Central memory CD8-positive, alpha-beta T cell (primary cell): ENCODE results near the gene HOXA9.

Experiments
- ATAC-seq: fragments of 150-1000 bp; cut with Tn5 transposase; replicated peaks from 2 replicates; pipeline ENCODE4 v1.10.0; 2022; ENCODE audit warnings: mild to moderate bottlenecking, moderate FRiP score, moderate number of reproducible peaks; ENCODE audit not compliant: poor library complexity, severe bottlenecking; ENCODE audit errors: extremely low read depth
- DNase-seq, 2 donors: peaks; one replicate each; pipeline ENCODE4 v3.0.0; 2021; ENCODE audit warnings: low spot score in 2 of 2
- H3K27ac Mint-ChIP-seq: one replicate; pipeline ENCODE4 v1.8.0; 2022; ENCODE audit warnings: low read depth, mild to moderate bottlenecking, moderate library complexity, mixed read lengths
- H3K27me3 Mint-ChIP-seq: one replicate; pipeline ENCODE4 v1.8.0; 2022; ENCODE audit warnings: mixed read lengths
- H3K36me3 Mint-ChIP-seq: one replicate; pipeline ENCODE4 v1.8.0; 2022; ENCODE audit warnings: mild to moderate bottlenecking, moderate library complexity, mixed read lengths; ENCODE audit not compliant: insufficient read depth
- H3K4me1 Mint-ChIP-seq: one replicate; pipeline ENCODE4 v1.8.0; 2022; ENCODE audit warnings: mixed read lengths
- H3K4me3 Mint-ChIP-seq: one replicate; pipeline ENCODE4 v1.8.0; 2022; ENCODE audit warnings: mild to moderate bottlenecking, moderate library complexity, mixed read lengths
- H3K9me3 Mint-ChIP-seq: one replicate; pipeline ENCODE4 v1.8.0; 2022; ENCODE audit warnings: mixed read lengths

Gene HOXA9

DNA sequence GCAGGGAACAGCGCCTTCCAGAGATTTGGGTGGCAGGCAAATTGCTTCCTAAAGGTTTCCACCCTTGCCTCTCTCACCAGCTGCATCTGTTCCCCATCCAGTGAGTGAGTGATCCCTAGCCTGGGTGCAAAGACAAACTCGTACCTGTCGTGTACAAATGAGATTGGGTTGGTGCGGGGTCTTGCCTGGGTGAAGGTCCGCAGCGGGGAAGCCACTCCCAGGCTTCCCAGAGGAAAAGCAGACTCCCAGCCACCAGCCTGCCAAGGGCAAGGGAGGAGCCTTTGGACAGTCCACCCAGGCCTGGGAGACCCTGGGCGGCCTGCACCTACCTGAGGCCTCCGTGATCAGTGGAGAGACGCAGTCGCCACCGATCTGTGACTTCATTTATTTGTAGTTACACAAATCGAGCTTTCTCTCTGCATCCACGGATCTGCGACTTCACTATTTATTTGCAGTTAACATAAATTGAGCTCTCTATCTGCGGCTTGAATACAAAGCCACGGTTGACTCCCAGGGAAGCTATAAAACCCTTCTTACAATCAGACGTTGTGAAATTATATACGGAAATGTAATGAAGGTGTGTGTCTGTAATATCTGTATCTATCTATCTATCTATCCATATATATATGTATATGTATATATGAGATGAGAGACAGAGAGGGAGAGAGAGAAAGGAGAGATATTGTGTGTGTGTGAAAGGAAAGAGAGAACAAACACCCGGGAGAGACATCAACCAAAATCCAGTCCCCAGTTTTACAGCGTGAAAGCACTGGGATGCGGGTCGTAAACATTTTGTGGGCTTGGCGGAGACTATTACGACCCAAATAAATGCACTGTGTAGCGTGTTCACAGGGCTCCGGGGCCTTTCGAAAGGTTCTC is 5.8 kb downstream of the HOXA9 start:
- no peak overlapping the region for H3K27ac Mint-ChIP-seq

DNA sequence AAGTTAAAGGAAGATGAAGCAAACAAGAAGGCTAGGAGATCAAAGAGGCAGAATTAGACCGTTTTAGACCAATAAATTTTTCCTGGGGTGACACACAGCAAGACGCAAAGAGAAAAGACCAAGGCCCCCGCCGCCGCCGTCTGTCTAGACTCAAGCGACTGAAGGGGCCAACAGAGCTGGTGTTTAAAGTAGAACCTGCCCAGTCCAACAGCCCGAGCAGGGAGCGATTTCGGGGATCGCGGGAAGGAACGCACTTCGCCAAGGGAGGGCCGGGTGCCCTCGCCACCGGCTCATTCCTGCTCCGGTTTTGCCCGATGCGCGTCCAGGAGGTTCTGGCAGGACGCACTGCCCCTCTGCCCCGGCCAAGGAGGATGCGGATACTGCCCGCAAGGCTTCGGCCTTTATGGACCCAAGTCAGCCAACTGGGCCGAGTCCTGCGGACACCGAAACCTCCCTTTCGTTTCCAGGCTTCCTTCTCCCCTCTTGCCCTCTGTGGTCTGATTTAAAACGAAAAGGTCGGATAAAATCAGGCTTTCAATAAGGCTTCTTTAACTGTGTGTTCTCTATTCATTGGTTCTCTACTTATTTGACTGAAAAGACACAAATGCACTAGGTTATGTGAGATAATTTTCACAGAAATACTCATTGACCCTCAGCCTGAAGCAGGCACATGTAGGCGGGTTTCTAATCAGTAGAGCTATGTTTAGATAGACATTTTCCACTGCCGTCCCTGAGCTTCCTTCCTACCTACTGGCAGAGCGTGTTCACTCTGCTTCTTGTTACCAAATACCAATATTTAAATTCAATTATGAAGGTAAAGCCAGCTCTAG is 6.7 kb downstream of the HOXA9 start:
- ATAC-seq (no peak), DNase-seq (no peak)
- Mint-ChIP-seq H3K36me3 (peaks cover 29% of the 10 kb centered on the region), H3K27ac (peak overlapping the region; percentile 84), H3K4me3 (no peak overlapping the region), H3K4me1 (peaks cover 44% of the 10 kb centered on the region), H3K27me3 (peaks cover 87% of the 10 kb centered on the region), H3K9me3 (no peaks in the 10 kb centered on the region)

More for the DNA sequence above, 5.8 kb downstream of the HOXA9 start:
- Mint-ChIP-seq H3K4me1 (peaks cover 38% of the 10 kb centered on the region), H3K36me3 (peaks cover 32% of the 10 kb centered on the region), H3K4me3 (peak overlapping the region; percentile 59), H3K9me3 (no peaks in the 10 kb centered on the region), H3K27me3 (peaks cover 87% of the 10 kb centered on the region)
- DNase-seq (no peak), ATAC-seq (no peak)

GRCh38 chr7:27157702-27158431 is 7.5 kb downstream of the HOXA9 start:
- no peak for ATAC-seq
- Mint-ChIP-seq H3K4me1 (peaks cover 44% of the 10 kb centered on the region), H3K9me3 (no peaks in the 10 kb centered on the region), H3K27me3 (peaks cover 87% of the 10 kb centered on the region), H3K4me3 (peak overlapping the region; percentile 48), H3K27ac (peak overlapping the region; percentile 84), H3K36me3 (peaks cover 29% of the 10 kb centered on the region)
- no peak for DNase-seq

GRCh38 chr7:27156916-27157701 is 8.2 kb downstream of the HOXA9 start:
- DNase-seq: no peak
- peaks cover 87% of the 10 kb centered on the region for H3K27me3 Mint-ChIP-seq
- H3K36me3 Mint-ChIP-seq: peaks cover 29% of the 10 kb centered on the region
- H3K4me1 Mint-ChIP-seq: peaks cover 47% of the 10 kb centered on the region
- no peaks in the 10 kb centered on the region for H3K9me3 Mint-ChIP-seq
- no peak for ATAC-seq
- H3K27ac Mint-ChIP-seq: peak overlapping the region; percentile 84
- peak overlapping the region; percentile 48 for H3K4me3 Mint-ChIP-seq

- Mint-ChIP-seq H3K4me1 (peaks cover 53% of the 10 kb centered on the region), H3K36me3 (peaks cover 31% of the 10 kb centered on the region), H3K27ac (peak within 1 kb of the TSS; percentile 84), H3K9me3 (no peaks in the 10 kb centered on the region), H3K27me3 (peaks cover 88% of the 10 kb centered on the region), H3K4me3 (peak within 1 kb of the TSS; percentile 58)
- ATAC-seq (no peak), DNase-seq (no peak)
Observed at GRCh38 chr7:27156508-27156898, 8.8 kb downstream of the HOXA9 start, which contains the start of gene HOXA7. Gene HOXA7, minus strand, starts transcription at chr7:27156675. Its CDS starts 130 bp downstream, at chr7:27156545.

DNA sequence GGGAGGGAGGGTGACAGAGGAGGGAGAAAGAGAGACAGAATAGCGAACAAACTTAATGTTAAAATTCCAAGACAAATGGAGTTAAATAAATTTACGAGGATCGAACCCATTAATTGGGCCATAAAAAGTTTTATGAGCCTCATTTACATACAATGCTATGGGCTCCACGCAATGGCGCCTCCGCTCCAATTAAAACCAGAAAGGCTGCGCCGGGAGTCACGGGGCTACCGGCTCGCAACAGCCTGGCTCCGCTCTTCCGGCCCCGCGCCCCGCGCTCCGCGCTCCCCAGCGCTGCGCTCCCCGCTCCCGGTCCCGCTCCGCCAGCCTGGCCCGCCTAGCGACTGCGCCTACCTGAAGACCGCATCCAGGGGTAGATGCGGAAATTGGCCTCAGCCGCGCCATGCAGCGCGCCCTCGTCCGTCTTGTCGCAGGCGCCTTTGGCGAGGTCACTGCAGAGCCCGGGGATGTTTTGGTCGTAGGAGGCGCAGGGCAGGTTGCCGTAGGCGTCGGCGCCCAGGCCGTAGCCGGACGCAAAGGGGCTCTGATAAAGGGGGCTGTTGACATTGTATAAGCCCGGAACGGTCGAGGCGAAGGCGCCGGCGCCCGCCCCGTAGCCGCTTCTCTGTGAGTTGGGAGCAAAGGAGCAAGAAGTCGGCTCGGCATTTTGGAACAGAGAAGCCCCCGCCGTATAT is 9.4 kb downstream of the HOXA9 start:
- H3K9me3 Mint-ChIP-seq: no peaks in the 10 kb centered on the region
- H3K27me3 Mint-ChIP-seq: peaks cover 93% of the 10 kb centered on the region
- peak overlapping the region; percentile 79 for H3K27ac Mint-ChIP-seq
- DNase-seq (no peak), ATAC-seq (no peak)
- peaks cover 36% of the 10 kb centered on the region for H3K36me3 Mint-ChIP-seq
- H3K4me1 Mint-ChIP-seq: peaks cover 55% of the 10 kb centered on the region
- H3K4me3 Mint-ChIP-seq: peak overlapping the region; percentile 58

DNA sequence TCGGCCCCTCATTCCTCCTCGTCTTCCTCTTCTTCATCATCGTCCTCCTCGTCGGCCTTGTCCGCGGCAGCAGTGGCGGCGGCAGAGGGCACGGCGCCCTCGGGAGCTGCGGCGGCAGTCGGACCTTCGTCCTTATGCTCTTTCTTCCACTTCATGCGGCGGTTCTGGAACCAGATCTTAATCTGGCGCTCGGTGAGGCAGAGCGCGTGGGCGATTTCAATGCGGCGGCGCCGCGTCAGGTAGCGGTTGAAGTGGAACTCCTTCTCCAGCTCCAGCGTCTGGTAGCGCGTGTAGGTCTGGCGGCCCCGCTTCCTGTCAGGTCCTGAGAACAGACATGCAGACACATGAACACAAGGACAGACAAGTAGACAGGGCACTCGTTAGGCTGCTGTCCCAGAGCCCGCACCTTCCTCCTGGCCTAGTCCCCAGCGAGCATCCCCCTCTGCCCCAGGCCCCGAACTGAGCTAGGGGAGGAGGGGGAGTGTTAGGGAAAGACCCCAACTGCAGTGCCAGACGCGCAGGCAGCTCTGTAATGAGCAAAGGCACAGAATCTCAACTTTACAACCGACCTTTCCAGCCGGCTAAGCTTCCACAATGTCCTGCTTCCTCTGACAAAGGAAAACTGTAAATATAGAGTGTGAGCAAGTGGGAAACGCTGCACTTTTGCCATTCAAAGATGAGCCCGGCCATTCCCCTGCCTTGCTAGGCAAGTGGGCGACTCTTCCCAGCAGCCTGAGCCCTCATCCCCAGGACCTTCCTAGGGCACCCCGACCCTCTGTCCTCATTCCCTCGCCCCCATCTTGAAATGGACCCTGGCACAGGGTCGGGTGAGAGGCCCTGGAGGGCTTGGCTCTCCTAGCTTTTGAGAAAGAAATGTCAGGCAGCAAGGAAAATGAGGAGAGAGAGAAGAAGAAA is 10.2 kb downstream of the HOXA9 start:
- Mint-ChIP-seq H3K4me1 (peaks cover 61% of the 10 kb centered on the region), H3K36me3 (peaks cover 36% of the 10 kb centered on the region), H3K9me3 (no peaks in the 10 kb centered on the region), H3K27me3 (peaks cover 100% of the 10 kb centered on the region), H3K4me3 (peak overlapping the region; percentile 58), H3K27ac (peak overlapping the region; percentile 82)
- no peak for DNase-seq
- ATAC-seq: no peak

GRCh38 chr7:27154369-27154768 is 11.0 kb downstream of the HOXA9 start:
- peak overlapping the region; percentile 82 for H3K27ac Mint-ChIP-seq
- peaks cover 96% of the 10 kb centered on the region for H3K27me3 Mint-ChIP-seq
- peaks cover 55% of the 10 kb centered on the region for H3K4me1 Mint-ChIP-seq
- H3K4me3 Mint-ChIP-seq: peak overlapping the region; percentile 58
- ATAC-seq (no peak), DNase-seq (no peak)
- no peaks in the 10 kb centered on the region for H3K9me3 Mint-ChIP-seq
- H3K36me3 Mint-ChIP-seq: peaks cover 36% of the 10 kb centered on the region

DNA sequence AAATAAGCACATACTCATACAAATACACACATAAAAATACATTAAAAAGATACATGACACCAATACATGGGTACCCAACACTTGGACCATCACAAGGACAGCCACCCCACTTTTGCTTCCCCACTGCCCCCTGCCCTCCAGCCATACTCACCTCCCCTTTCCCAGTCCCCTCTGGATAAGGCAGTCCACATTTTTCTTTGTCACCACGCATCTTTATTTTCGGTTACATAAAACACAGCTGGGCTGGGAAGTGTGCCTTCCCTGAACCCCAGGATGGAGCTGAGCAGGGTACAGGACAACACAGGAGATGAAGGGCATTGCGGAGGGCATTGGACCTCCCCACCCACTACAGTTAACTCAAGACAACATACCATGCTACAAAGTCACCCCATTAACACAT is 11.8 kb downstream of the HOXA9 start:
- no peaks in the 10 kb centered on the region for H3K9me3 Mint-ChIP-seq
- peaks cover 96% of the 10 kb centered on the region for H3K27me3 Mint-ChIP-seq
- H3K36me3 Mint-ChIP-seq: peaks cover 36% of the 10 kb centered on the region
- H3K4me3 Mint-ChIP-seq: no peak overlapping the region
- H3K4me1 Mint-ChIP-seq: peaks cover 50% of the 10 kb centered on the region
- H3K27ac Mint-ChIP-seq: no peak overlapping the region
- DNase-seq (no peak), ATAC-seq (no peak)

GRCh38 chr7:27152816-27153442 is 12.4 kb downstream of the HOXA9 start:
- DNase-seq (no peak), ATAC-seq (no peak)
- no peak overlapping the region for H3K4me3 Mint-ChIP-seq
- peaks cover 47% of the 10 kb centered on the region for H3K4me1 Mint-ChIP-seq
- H3K27me3 Mint-ChIP-seq: peaks cover 96% of the 10 kb centered on the region
- no peaks in the 10 kb centered on the region for H3K9me3 Mint-ChIP-seq
- peaks cover 32% of the 10 kb centered on the region for H3K36me3 Mint-ChIP-seq
- no peak overlapping the region for H3K27ac Mint-ChIP-seq
